EH (cell line): ENCODE data around the gene PHF2.

Experiments
- DNase-seq: peaks from one replicate; pipeline ENCODE4 v3.0.0-alpha.2; 2015; ENCODE audit warnings: low read depth

Gene PHF2

DNA sequence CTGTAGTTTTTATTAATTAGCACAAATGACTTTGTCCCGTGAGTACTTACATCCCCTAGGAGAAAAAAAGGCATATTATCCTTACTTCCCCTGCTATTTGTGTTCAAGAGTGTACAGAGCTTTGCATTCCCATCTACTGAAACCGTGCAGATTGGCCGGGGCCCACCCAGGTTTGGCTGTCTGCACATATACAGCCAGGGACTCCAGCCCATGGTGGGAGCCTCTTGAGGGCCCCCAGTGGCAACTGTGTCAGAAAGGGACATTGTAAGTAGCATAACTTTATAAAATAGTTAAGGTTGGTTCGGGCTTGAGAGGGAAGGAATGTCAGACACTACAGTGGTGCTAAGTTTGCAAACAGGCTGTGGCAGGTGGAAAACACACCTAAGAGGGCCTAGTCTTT is 24.7 kb downstream of the PHF2 start:
- no peak for DNase-seq

GRCh38 chr9:93601666-93602065 is 25.3 kb downstream of the PHF2 start:
- no peak for DNase-seq

GRCh38 chr9:93603011-93603410 is 26.6 kb downstream of the PHF2 start:
- no peak for DNase-seq

DNA sequence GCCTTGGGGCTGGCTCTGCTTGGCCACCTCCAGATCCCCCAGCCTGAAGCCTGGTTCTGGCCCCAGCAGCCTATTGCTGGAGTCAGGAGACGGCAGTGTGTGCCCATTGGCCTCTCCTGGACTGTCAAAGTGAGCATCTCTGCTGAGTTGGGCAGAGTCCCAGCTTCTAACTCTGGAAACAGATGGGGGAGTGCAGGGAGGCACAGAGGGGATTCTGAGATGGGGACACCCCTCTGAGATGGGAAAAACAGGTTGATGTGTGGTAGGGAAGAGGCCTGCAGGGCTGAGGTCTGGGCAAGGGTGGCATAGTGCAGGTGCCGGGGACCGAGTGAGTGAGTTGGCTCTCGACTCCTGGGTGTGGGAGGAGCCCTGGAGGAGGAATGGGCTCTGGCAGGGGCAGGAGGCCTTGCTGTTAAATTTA is 27.5 kb downstream of the PHF2 start:
- no peak for DNase-seq

DNA sequence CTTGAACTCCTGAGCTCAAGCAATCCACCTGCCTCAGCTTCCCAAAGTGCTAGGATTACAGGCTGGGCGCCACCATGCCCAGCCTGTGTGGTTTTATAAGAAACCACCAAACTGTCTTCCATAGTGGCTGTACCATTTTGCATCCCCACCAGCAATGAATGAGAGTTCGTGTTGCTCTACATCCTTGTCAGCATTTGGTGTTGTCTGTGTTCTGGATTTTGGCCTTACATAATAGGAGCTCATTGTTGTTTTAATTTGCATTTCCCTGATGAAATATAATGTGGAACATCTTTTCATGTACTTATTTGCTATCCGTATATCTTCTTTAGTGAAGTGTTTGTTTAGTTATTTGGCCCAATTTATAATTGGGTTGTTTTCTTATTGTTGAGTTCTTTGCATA is 29.8 kb downstream of the PHF2 start:
- DNase-seq = no peak

GRCh38 chr9:93610206-93610605 is 33.8 kb downstream of the PHF2 start:
- DNase-seq = no peak

GRCh38 chr9:93612052-93612795 is 35.8 kb downstream of the PHF2 start:
- no peak for DNase-seq

GRCh38 chr9:93612796-93613154 is 36.4 kb downstream of the PHF2 start:
- no peak for DNase-seq

GRCh38 chr9:93613174-93613573 is 36.8 kb downstream of the PHF2 start:
- DNase-seq = no peak

- DNase-seq = no peak
Measured at GRCh38 chr9:93613791-93614190, 37.4 kb downstream of the PHF2 start.

DNA sequence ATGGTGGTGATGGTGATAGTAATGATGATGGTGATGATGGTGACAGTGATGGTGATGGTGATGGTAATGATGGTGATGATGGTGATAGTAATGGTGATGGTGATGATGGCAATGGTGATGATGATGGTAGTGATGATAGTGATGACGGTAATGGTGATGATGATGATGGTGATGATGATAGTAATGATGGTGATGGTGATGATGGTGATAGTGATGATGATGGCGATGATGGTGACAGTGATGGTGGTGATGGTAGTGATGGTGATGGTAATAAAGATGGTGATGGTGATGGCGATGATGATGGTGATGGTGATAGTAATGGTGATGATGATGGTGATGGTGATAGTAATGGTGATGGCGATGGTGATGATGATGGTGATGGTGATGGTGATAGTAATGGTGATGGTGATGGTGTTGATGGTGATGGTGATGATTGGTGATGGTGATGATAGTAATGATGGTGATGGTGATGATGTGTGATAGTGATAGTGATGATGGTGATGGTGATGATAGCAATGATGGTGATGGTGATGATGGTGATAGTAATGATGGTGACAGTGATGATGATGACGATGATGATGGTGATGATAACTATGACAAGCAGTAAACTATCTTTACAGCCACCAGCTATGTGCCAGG is 38.6 kb downstream of the PHF2 start:
- no peak for DNase-seq

DNA sequence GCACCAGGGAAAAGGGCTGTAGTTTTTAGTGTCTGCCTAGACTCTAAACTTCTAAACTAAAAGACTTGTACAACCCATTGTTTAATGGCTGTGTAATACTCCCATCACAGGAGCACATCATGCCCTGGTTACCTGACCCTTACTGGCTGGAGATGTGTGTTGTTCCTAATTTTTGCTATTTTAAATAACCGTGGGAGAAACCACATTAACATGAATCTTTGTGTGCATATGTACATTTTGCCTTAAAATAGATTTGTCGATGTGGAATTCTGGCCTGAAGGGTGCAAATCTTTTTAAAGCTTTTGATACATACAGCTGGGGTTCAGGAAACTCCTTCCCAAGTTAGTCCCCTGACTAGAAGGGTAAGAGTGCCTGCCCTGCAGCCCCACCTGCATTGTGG is 39.7 kb downstream of the PHF2 start:
- no peak for DNase-seq

- no peak for DNase-seq
Measured at GRCh38 chr9:93617273-93617672, 40.9 kb downstream of the PHF2 start.

DNA sequence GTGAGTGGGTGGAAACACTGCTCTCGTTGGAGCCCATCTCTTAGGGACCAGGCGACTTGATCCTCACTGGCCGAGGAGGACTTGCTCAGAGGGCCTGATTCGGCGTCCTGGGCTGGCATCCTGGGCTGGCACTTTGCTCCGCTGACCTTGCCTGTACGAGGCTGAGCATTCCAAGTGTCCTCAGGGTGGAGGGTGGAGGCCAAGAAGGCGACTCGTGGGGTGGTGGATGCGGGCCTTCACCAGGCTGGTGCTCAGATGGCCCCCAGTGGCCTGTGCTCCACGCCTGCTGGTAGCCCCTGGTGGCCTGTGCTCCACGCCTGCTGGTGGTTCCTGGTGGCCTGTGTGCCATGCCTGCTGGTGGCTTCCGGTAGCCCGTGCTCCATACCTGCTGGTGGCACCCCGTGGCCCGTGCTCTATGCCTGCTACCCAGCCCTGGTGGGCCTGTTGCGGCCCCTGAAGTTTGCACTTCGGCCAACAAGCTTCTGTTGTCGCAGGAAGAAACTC is 42.9 kb downstream of the PHF2 start:
- no peak for DNase-seq

- DNase-seq = no peak
Measured at GRCh38 chr9:93620041-93620506, 43.7 kb downstream of the PHF2 start.

GRCh38 chr9:93620881-93621820 is 44.8 kb downstream of the PHF2 start:
- no peak for DNase-seq

GRCh38 chr9:93621922-93622321 is 45.5 kb downstream of the PHF2 start:
- no peak for DNase-seq

- DNase-seq = no peak
Measured at GRCh38 chr9:93622691-93623090, 46.3 kb downstream of the PHF2 start.

DNA sequence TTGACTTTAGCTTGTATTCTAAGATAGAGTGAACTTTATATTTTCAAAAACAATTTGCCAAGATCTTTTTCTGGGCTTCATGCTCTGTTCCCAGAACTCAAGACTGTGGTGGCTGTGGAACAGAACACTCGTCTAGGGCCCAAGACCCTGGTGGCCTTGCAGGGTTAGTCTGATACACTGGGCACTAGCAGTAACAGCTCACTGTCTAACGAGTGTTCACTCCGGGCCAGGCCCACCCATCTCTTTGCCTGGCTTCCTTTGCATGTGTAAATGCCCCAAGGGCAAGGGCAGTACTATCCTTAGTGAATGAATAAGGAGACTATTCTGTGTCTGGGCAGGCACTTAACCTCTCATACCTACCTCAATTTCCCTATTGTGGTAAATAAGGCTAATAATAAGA is 47.4 kb downstream of the PHF2 start:
- DNase-seq = no peak

GRCh38 chr9:93624431-93624834 is 48.0 kb downstream of the PHF2 start:
- DNase-seq = no peak

GRCh38 chr9:93624977-93625376 is 48.6 kb downstream of the PHF2 start:
- DNase-seq = no peak

GRCh38 chr9:93629920-93630319 is 53.5 kb downstream of the PHF2 start:
- no peak for DNase-seq
